HL-60 (cell line): ENCODE measurements around the gene GPR78.

Experiments
- CTCF ChIP-seq: IDR thresholded peaks from one replicate; pipeline ENCODE4 v1.5.1; 2011; ENCODE audit warnings: low read length, control low read depth, inconsistent platforms; ENCODE audit not compliant: insufficient read depth
- GABPA ChIP-seq: IDR thresholded peaks from 2 replicates; pipeline ENCODE4 v1.6.1; 2012; ENCODE audit warnings: low read depth
- POLR2AphosphoS5 ChIP-seq: IDR thresholded peaks from 2 replicates; pipeline ENCODE4 v1.6.1; 2012; ENCODE audit warnings: low read depth
- SPI1 ChIP-seq: IDR thresholded peaks from 2 replicates; pipeline ENCODE4 v1.6.1; 2012; ENCODE audit warnings: low read depth, mild to moderate bottlenecking, borderline replicate concordance
- TF ChIP-seq, protein P1 (sequence below): IDR thresholded peaks from 2 replicates; pipeline ENCODE4 v1.6.1; 2012; ENCODE audit warnings: low read depth; ENCODE audit not compliant: insufficient replicate concordance

DNA sequence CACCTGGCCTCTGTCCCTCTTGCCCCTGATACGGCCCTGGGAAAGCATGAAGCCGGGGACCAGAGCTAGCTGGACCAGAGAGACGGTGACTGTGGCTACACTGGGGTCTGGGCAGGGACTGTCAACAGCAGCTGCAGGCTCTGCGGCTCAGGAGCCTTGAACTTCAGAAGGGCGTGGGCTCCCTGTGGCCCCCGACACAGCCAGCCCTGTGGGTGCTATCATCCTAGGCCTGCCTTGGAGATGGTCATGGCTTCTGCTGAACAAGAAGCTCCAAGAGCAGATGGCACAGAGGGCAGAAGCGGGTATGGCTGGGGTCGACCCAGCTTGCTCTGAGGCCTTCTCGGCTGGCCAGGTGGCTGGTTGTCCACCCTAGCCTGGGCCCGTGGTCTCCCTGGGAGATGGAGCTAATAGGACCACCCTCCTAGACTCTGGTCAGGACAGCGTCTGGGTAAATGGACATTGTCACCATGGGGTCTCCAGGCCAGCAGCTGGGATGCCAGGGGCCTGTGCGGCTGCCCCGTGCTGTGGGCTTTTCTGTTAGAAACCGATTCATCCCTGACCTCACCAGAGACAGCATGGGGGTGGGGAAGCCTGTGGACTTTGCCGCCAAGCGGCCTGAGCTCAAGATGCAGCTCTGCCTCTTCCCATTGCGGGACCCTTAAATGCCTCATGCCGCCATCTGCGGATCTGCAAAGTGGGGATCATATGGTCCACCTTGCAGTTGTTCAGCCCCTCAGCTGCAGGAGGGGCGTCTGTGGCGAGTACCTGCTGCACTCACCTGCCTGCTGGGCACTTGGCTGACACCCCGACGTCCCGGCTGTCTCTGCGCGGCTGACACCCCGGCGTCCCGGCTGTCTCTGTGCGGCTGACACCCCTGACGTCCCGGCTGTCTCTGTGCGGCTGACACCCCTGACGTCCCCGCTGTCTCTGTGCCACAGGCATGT lies 33.5 kb downstream of the GPR78 start:
- TF ChIP-seq CTCF (no peak), POLR2AphosphoS5 (no peak), SPI1 (no peak), GABPA (no peak)
- TF ChIP-seq, protein P1, sequence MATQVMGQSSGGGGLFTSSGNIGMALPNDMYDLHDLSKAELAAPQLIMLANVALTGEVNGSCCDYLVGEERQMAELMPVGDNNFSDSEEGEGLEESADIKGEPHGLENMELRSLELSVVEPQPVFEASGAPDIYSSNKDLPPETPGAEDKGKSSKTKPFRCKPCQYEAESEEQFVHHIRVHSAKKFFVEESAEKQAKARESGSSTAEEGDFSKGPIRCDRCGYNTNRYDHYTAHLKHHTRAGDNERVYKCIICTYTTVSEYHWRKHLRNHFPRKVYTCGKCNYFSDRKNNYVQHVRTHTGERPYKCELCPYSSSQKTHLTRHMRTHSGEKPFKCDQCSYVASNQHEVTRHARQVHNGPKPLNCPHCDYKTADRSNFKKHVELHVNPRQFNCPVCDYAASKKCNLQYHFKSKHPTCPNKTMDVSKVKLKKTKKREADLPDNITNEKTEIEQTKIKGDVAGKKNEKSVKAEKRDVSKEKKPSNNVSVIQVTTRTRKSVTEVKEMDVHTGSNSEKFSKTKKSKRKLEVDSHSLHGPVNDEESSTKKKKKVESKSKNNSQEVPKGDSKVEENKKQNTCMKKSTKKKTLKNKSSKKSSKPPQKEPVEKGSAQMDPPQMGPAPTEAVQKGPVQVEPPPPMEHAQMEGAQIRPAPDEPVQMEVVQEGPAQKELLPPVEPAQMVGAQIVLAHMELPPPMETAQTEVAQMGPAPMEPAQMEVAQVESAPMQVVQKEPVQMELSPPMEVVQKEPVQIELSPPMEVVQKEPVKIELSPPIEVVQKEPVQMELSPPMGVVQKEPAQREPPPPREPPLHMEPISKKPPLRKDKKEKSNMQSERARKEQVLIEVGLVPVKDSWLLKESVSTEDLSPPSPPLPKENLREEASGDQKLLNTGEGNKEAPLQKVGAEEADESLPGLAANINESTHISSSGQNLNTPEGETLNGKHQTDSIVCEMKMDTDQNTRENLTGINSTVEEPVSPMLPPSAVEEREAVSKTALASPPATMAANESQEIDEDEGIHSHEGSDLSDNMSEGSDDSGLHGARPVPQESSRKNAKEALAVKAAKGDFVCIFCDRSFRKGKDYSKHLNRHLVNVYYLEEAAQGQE = no peak
